ENCODE measurements around the gene ALK.

Gene ALK

DNA sequence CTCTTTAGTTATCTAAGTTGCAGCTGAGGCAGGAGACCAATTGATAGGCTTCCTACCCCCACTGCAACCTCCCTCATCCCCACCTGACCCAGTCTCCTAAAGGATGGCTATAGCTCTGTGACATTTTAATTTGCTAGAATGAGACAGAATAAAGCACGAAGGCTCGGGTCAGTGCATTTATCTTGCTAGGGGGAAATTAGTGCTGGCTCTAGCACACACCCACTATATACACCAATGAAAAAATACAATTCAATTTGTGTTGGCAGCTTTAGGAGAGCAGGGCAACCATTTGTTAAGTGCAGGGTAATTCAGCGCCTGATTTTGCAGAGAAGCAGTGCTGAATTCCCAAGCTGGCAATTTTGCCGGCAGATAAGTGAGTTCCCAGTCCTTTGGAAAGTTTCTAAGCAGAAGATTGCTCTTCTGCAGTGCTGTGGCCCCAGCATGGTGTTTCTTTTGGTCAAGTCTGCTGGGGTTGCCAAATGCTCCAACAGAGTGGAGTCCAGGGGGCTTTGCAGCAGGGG is 346.0 kb downstream of the ALK start:
- no peak for DNase-seq (ENCODE audit: low read depth)

- DNase-seq (ENCODE audit: low read depth): no peak
Measured at GRCh38 chr2:29573612-29574011, 347.8 kb downstream of the ALK start.

DNA sequence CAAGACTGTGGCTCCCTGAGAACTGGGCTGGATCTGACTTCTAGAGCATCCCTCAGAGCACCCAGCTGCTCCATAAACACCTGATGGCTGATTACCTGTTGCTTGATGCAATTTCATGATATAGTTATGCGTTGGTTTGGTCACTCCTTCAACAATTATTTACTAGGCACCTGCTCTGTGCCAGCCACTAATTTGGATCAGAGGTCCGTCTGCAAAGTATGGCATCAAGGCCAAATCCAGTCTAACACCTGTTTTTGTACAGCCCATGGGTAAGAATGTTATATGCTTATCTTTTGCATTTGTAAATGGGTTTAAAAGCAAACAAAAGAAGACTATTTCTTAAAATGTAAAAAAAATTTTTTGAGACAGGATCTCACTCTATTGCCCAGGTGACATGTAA is 348.2 kb downstream of the ALK start:
- DNase-seq (ENCODE audit: low read depth): no peak

DNA sequence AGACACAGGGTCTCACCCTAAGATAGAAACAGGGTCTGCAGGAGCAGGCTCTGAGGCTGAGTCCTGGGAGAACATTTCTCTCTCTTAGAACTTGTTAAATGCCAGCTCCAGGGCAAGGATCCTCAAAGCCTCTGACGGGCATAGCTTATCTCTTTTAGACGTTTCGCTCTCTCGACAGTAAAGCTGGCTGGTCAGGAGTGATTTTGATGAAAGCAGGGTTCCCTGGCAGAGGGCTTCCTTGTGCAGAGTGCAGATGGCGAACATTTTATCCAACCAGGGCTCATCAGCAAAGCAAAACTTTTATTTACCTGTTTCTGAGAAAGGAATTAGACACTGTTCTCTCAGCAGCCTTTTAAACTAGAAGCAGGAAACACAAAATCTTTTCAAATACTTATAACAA is 350.8 kb downstream of the ALK start:
- DNase-seq (ENCODE audit: low read depth): no peak

DNA sequence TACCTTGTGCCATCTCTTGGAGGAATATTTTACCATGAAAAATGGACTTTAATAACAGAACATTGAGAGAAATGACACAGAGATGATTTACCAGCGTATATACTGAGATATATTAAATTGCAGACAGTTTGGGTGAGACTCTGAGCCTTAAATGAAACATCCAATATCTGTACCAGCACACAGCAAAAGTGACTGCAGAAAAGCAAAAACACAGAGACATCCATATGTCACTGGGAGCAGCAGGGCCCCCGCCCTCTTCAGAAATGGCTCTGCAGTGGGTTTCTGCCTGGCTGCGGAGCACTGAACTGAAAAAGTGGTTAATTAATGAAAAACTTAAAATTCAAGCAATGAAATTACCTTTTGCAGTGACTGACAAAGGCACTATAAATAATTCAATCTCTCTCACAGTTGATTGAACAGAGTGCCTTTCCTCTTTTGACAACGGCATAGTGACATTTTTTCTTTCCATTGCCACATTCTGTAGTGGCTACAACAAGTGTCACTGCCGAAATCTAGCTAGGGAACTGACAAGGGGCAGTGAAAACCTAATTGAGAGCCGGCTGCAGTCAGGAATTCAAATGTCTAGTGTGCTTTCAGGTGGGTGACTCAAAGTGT is 353.4 kb downstream of the ALK start:
- DNase-seq (ENCODE audit: low read depth): no peak

DNA sequence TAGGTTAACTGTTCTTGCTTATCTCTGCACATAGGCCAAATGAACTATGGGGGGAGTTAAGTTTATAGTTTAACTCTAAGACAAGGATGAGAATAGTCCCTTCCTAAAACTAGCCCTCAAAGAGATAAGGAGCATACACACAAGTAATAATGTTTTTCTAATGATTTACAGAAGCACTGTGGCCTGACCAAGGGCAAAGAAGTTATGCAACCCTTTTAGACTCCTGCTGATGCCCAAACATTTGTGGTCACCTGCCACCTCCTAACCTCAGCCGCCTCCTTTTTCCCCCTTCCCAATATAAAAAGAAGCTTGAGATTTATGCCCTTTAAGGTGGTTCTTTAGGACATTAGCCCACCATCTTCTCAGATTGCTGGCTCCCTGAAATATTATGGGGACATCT is 357.7 kb downstream of the ALK start:
- DNase-seq (ENCODE audit: low read depth): no peak

DNA sequence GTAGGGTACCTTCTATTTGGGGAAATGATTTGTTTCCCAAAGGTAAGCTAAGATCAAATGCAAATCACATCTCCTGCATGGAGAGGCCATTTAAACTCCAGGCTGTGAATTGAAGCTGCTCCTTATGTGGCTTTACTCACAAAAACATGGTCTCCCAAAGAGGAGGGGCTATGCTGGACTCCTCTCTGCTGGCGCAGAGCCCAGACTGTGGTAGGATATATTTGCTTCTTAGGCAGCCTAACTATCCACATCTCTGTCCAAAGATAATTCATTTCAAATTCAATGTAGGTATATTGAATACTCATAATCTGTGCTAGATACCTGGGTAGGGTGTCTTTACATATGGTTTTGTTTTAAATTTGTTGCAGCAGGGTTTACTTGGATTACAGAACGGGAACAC is 358.5 kb downstream of the ALK start:
- DNase-seq (ENCODE audit: low read depth): no peak

GRCh38 chr2:29562319-29562718 is 359.1 kb downstream of the ALK start:
- DNase-seq (ENCODE audit: low read depth): no peak

DNA sequence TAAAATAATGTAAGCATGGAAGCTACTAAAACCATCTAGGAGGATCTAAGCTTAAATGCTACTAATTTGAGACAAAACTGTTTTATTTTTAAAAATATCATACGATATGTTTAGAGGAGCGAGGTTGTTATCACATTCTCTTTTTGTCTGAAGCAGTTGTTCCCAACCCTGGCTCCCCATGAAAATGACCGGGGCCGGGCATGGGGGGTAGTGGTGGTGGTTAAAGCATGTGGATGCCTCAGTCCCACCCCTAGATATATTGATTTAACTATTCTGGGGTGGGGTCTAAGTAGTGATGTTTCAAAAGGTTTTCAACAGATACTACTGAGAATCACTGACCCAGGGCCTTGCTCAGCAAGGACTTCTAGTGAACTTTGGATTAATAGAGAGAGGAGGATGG is 359.8 kb downstream of the ALK start:
- no peak for DNase-seq (ENCODE audit: low read depth)

DNA sequence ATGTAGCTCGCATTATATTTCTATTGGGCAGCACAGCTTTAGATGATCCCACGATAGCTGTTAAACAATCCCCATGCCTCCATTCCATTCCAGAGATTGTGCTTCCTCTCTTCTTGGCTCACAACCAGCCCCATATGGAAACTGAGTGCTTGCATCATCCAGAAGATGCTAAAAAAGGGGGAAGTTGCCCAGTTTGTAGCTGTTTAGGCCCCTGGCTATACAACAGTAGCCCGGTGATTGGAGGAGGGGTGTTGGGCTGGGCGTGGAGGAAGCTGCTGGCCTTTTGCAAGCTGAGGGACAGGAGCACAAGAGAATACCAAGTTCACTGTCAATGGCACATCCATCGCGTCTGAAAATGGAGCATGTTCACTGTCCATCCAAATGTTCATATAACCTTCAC is 360.2 kb downstream of the ALK start:
- no peak for DNase-seq (ENCODE audit: low read depth)

DNA sequence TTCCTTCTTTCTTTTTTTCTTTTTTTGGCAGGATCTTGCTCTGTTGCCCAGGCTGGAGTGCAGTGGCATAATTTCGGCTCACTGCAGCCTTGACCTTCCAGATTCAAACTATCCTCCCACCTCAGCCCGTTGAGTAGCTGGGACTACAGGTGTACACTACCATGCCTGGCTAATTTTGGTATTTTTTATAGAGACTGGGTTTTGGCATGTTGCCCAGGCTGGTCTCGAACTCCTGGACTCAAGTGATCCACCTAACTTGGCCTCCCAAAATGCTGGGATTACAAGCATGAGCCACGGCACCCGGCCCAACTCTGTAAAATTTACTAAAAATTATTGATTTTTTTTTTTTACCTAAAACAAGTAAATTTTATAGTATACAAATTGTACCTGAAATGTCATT is 360.8 kb downstream of the ALK start:
- DNase-seq (ENCODE audit: low read depth): no peak

- no peak for DNase-seq (ENCODE audit: low read depth)
Measured at GRCh38 chr2:29560030-29560429, 361.4 kb downstream of the ALK start.

DNA sequence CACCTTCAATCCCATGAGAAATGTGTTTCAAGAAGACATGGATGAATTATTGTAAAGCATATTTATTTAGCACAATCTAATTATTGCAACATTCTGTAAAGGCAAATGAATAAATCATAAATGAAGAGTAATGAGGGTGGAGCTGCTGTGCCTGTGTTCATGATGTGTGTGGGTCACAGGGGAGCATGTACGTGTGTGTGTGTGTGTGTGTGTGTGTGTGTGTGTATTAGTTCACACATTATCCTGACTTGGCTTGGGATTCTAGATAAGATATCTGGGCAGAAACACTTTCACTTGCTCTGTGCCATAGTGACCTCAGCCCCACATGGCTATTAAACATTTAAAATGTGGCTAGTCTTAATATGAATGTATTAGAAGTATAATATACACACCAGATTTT is 361.8 kb downstream of the ALK start:
- no peak for DNase-seq (ENCODE audit: low read depth)

DNA sequence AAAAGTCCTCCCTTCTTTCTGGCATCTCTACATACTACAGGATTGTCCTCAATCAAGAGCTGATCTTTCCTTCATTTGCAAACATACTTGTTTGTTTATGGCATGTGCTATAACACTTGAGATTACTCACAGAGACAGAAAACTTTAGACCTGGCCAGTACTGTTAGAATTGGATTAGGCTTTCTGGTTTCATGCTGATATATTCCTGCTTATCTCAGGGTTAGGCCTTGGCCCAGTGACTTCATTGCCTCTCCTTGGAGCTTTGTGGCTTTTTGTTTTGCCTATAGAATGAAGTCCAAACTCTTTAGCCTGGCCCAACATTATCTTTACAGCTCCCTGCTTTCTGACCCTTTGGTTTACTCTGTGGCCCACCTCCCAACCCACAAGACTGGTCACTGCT is 363.3 kb downstream of the ALK start:
- no peak for DNase-seq (ENCODE audit: low read depth)

GRCh38 chr2:29557268-29557667 is 364.1 kb downstream of the ALK start:
- no peak for DNase-seq (ENCODE audit: low read depth)

GRCh38 chr2:29549069-29549380 is 372.4 kb downstream of the ALK start:
- no peak for DNase-seq (ENCODE audit: low read depth)

DNA sequence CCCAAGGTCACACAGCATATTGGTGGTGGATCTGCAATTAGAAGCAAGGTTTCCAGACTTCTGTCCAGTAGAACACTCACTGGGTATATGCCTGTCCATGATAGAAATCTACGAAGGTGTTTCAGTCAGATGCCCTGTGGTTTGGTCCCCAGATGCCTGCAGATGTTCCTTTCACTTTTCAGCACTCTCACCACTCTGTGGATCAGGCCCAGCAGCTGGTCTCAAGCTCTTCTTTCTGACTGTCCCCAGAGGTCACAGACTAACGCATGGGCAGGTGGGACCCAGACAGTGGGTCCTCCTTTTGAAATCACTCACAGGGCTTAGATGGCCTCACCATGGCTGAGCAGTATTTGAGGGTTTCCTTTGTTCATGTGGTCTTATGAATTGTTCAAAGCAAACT is 376.5 kb downstream of the ALK start:
- DNase-seq (ENCODE audit: low read depth): no peak

- DNase-seq (ENCODE audit: low read depth): no peak
Measured at GRCh38 chr2:29544031-29544430, 377.4 kb downstream of the ALK start.

GRCh38 chr2:29535188-29535587 is 386.2 kb downstream of the ALK start:
- DNase-seq (ENCODE audit: low read depth): no peak

DNA sequence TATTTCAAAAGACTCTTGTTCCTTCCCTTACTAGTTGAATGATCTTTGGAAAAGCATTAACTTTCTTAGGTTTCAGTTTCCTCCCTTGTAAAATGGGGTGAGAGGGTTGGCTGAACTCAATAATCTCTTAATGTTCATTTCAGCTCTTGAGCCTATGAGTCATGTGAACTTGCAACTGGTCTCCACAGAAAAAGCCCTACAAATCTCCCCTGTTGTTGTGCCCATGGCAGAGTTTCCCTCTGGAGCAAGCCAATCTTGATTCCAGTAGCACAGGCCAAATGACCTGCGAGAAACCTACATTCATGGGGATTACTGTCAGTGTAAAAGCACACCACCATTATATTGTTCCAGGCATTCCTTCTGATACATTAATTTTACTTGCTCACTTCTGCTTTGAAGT is 388.9 kb downstream of the ALK start:
- DNase-seq (ENCODE audit: low read depth): no peak

DNA sequence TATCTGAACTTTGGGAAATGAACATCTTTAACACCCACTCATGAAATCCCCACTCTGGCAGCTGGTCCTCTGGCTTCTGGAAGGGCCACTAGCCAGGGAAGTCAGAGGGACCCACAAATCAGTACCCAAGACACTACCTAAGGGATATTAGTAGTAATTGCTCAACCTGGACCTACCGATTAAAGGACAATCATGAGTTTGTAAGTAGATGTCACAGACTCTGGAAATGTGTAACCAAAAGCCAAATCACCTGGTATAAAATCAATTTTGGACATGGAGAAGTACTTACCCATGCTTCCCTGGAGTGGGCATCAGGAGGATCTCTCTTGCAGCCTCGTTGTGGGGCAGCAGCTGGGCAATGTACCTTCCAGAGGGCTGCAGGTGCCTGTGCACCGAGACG is 389.8 kb downstream of the ALK start:
- no peak for DNase-seq (ENCODE audit: low read depth)

DNA sequence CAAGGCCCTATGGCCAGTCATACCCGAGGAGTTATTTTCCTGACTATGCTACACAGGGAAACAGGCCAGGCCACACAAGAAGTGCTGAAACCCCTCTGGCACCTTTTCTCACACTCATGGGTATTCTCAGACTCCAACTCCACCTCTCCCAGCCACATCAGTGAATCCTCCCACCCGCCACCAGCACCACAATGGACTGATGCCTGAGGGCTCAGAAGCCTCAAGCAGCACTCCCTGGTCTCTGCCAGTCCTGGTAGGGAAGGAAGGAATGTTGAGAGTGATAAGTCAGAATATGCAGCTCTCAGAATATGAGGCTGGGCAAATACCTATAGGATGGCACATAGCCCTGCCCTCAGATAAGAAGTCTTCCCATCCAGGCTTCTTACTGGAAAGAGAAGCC is 391.1 kb downstream of the ALK start:
- no peak for DNase-seq (ENCODE audit: low read depth)

DNA sequence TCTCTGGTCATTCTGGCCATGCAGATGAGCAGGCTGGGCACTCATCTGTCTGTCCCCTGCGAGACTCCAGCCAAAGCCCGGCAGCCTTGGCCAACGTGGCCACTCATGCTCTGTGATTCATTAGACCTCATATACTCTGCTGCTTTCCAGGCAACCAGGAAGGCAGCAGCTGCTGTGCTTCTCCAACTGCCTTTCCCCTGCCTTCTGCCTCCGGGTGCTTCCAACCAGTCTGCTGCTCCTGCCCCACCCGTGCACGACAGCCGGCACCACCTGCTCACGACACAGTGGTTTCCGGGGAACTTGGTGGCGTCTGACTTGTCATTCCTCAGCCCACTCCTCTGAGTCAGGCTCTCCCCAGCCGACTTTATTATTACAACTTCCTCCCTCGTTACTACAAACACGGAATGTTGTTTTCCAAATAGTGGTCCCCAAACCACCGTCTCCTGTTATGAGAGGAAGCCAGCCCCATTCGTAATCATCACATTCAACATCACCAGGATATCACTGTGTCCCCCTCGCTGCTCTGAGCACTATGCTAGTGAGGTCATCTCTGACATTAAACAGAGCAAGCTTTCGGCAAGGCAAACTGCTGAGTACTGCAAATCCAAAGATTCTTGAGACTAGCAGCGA is 392.4 kb downstream of the ALK start:
- no peak for DNase-seq (ENCODE audit: low read depth)

DNA sequence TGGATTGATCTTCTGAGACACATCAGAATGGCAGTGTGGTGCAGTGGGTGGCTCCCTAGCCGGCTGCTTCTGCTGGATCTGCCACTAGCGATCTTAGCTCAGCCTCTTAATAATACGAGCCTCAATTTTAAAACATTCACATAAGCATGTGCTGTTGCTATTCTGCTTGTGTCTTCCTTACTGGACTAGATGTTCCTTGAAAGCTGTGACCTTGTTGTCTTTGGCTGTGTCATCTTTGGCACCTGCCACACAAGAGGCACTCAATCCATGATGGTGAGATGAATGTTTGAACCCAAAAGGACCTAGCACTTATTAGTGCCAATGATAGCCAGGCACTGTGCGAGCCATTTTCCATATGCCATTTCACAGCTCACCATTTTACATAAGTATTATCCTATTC is 393.0 kb downstream of the ALK start:
- DNase-seq (ENCODE audit: low read depth): no peak
